HG03039 (cell line): Measurements from ENCODE around the gene NR1D1.

Experiments used
- ATAC-seq: cut with Tn5 transposase; IDR thresholded peaks from one replicate; pipeline ENCODE4 v1.9.1; 2021; ENCODE audit warnings: mild to moderate bottlenecking, moderate library complexity; ENCODE audit not compliant: unreplicated experiment

The NR1D1 gene

GRCh38 chr17:40097931-40098845 is 2.2 kb downstream of the NR1D1 start:
- no peak for ATAC-seq

- ATAC-seq = no peak
Measured at GRCh38 chr17:40097087-40097486, 3.3 kb downstream of the NR1D1 start.

DNA sequence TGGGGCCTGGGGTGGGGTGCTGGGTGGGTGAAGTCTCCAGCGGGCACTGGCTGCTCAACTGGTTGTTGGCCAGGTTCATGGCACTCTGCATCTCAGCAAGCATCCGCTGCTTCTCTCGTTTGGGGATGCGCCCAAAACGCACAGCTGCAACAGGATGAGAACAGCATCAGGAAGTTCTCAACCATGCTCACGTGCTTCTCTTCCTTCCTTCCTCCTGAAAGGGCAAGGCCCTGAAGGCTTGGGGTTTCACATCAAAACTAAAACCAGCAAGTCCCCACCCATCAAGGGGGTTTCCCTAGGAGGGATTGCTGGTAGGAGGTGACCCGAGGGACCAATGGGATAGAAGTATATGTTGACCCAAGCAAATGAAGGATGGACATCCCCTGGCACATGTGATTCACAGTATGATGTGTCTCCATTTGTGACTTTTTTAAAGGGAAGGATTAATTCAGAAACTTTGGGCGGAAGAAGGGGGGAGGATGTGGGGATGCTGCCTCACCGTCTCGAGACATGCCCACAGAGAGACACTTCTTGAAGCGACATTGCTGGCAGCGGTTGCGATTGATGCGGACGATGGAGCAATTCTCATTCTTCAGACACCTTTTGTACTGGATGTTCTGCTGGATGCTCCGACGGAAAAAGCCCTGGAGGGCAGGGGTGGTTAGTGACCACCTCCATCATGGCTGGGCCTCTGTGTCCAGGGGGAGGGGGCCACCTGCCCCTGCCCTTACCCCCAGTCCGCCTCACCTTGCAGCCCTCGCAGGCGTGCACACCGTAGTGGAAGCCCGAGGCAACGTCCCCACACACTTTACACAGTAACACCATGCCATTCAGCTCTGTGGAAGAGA is 4.2 kb downstream of the NR1D1 start:
- ATAC-seq = peak; percentile 31

GRCh38 chr17:40095351-40095943 is 4.9 kb downstream of the NR1D1 start:
- ATAC-seq = no peak

- no peak for ATAC-seq
Measured at GRCh38 chr17:40094874-40095273, 5.5 kb downstream of the NR1D1 start.

GRCh38 chr17:40093580-40094201 is 6.7 kb downstream of the NR1D1 start:
- no peak for ATAC-seq

DNA sequence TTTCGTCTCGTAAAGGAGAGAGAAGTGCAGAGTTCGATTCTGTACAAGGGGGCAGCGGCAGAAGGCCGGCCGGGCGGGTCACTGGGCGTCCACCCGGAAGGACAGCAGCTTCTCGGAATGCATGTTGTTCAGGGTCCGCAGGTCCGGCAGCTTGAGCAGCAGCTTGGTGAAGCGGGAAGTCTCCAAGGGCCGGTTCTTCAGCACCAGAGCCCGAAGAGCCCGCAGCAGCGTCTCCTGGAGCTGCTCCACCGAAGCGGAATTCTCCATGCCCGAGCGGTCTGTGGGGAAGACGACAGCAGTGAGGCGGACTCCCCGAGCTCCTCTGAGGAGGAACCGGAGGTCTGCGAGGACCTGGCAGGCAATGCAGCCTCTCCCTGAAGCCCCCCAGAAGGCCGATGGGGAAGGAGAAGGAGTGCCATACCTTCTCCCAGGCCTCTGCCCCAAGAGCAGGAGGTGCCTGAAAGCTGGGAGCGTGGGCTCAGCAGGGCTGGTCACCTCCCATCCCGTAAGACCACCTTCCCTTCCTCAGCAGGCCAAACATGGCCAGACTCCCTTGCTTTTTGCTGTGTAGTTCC is 7.3 kb downstream of the NR1D1 start:
- no peak for ATAC-seq

GRCh38 chr17:40092581-40092980 is 7.8 kb downstream of the NR1D1 start:
- no peak for ATAC-seq

GRCh38 chr17:40091691-40092397 is 8.5 kb downstream of the NR1D1 start:
- no peak for ATAC-seq

DNA sequence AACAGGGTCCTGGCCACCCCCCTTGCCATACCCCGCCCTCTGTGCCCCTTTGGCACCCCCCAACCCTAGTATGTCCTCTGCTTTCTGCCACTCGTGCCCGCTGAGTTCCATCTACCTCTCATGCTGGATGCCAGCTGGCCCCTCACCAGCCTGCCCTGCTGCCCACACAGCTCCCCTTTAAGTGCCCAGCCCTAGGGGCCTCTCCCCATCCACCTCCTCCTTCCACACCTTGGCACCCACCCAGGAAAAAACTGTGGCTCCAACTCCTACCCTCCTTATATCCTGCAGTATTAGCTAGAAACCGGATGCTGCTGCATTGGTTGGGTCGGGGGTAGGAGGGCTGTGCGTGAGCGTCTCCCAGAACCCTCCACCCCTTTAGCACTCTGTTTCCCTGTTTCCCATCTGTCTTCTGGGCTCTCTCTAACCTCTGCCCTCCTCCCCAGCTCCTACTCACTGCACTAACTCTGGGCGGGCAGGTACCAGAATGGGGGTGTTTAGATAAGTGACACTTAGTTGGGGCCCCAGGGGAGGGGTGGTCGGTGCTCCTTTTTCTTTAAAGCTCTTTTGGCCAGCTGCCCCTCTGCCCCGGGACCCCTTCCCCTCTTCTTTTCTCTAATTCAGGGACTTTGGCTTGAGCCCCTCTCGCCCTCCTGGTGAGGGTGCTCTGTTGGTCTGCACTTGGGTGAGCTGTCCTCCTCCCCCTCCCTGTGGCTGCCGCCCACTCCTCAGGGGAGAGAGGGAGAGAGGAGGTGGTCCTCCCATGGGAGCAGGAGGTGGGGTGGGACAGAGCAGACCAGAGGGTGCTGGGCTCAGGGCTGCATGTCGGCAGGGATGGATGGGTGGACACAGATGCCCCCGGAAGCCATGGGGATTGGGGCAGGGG is 9.9 kb downstream of the NR1D1 start:
- no peak for ATAC-seq

GRCh38 chr17:40089077-40089895 is 11.1 kb downstream of the NR1D1 start:
- ATAC-seq = no peak

- no peak for ATAC-seq
Measured at GRCh38 chr17:40087903-40088718, 12.3 kb downstream of the NR1D1 start.

DNA sequence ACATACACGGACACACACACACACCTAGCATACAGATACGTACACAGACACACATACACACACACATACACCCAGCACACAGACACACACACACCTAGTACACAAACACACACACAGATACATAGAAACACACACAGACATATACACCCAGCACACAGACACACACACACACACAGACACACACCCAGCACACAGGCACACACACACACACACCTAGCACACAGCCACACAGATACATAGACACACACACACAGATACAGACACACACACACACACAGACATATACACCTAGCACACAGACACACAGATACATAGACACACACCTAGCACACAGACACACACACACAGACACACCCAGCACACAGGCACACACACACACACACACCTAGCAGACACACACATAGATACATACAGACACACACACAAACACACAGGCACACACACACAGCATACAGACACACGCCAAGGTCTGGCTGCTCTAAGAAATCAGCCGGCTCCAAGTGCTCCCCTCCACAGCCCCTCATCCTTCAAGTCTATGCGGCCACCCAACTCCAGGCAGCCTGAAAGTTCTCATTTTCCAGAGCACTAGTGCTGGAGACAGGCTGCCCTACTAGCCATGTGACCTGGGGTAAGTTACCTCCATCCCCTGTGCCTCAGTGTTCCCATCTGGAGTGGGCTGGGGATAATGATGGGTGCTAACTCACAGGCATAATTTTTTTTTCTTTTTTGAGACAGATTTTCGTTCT is 13.2 kb downstream of the NR1D1 start:
- ATAC-seq = no peak

DNA sequence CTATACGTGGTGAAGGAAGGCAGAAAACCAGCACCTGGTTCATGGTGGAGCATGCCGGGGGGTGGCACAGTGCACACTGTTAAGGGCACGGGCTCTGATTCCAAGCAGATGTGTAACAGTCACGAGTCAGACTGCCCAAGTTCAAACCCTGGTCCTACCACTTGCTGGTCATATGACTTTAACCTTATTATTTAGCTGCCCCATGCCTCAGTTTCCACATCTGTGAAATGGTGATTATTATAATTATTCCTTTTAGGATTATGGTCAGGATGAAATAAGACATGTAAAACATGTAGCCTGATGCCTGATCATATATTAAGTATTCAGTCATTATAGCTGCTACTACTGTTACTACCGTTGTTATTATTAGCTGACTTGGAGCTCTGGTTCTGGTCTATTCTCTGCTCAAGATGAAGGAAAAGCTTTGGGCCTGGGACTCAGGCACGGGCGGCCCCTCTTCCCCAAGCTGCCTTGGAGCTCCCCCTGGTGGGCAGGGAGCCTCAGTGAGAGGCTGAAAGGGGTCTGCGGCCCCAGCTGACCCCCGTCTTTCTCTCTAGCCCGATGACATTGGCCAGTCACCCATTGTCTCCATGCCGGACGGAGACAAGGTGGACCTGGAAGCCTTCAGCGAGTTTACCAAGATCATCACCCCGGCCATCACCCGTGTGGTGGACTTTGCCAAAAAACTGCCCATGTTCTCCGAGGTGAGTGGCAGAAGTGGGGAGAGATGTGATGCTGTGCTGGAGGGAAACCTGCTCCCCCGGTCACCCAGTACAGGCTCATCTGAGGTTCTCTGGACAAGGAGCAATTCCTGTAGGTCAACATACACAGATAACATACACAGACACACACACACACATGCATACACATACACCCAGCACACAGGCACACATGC is 14.0 kb downstream of the NR1D1 start:
- no peak for ATAC-seq

- no peak for ATAC-seq
Measured at GRCh38 chr17:40084477-40084876, 15.9 kb downstream of the NR1D1 start.

- no peak for ATAC-seq
Measured at GRCh38 chr17:40079545-40079944, 20.8 kb downstream of the NR1D1 start.
